Measurements from ENCODE around the gene C4orf51. TPM values are rescaled to one million over a fixed set of nuclear protein-coding genes. Genes with fewer than 3 reads are reported as not detected.

Gene C4orf51
- total and polyA plus RNA-seq, 8 donors = not detected

DNA sequence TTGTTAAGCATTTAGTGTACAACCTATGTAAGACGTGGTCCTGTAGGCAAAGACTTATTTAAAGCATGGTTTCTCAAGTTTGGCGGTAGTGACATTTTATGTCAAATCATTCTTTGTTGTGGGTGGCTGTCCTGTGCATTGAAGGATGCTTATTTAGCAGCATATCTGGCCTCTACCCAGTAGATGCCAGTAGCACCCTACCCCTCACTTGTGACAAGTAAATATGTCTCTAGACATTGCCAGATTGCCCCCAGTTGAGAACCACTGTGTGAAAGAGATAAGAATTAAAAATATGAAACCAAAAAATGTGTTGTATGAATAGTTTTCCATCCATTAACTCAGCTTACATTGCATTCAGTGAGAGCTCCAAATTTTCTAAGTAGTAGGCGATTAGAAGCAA lies 35.2 kb upstream of the C4orf51 start:
- 93 to 96% (median 95%) methylated on average over 3 of the region's 3 CpGs for WGBS, 5 donors
- intact Hi-C loops (cut with DNase I; ENCODE audit: low total_unique reads) = no loop called here
- H3K4me3 ChIP-seq = no peak overlapping the region

DNA sequence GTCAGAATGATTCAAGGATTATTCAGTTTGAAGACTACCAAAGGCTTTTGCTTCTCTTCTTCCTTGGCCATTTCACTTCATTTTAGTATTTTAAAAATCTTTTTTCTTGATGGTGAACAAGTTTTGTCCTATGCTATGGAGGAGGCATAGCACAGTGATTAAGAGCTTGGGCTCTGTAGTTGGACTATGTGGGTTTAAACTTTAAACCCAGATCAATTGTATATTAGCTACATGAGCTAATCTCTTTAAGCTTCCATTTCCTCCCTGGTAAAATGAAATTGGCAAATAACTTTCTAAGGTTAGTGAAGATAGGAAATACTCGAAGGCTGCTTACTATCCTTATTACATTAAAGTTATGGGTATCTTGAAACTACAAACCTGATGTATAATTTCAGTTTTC lies 23.8 kb upstream of the C4orf51 start:
- TF ChIP-seq POLR2AphosphoS5 (IDR thresholded peaks at IDR 0.05) (no peak), EP300 (IDR thresholded peaks at IDR 0.05) (no peak), POLR2A (IDR thresholded peaks at IDR 0.05) (no peak)
- TF ChIP-seq, protein P1, sequence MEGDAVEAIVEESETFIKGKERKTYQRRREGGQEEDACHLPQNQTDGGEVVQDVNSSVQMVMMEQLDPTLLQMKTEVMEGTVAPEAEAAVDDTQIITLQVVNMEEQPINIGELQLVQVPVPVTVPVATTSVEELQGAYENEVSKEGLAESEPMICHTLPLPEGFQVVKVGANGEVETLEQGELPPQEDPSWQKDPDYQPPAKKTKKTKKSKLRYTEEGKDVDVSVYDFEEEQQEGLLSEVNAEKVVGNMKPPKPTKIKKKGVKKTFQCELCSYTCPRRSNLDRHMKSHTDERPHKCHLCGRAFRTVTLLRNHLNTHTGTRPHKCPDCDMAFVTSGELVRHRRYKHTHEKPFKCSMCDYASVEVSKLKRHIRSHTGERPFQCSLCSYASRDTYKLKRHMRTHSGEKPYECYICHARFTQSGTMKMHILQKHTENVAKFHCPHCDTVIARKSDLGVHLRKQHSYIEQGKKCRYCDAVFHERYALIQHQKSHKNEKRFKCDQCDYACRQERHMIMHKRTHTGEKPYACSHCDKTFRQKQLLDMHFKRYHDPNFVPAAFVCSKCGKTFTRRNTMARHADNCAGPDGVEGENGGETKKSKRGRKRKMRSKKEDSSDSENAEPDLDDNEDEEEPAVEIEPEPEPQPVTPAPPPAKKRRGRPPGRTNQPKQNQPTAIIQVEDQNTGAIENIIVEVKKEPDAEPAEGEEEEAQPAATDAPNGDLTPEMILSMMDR (IDR thresholded peaks at IDR 0.05) = no peak
- Histone ChIP-seq H3K4me1 (no peaks in the 10 kb centered on the region), H3K9me3 (no peaks in the 10 kb centered on the region), H3K4me3 (no peak overlapping the region), H3K36me3 (peaks cover 15 to 68% (median 64%) of the 10 kb centered on the region in 4 donors), H3K27ac (no peak overlapping the region), H3K27me3 (no peaks in the 10 kb centered on the region)
- DNase-seq = no peak
- 75 to 90% (median 83%) methylated on average over 1 of the region's 1 CpG for WGBS, 5 donors
- intact Hi-C loops (cut with DNase I; ENCODE audit: low total_unique reads) = no loop called here

More for the DNA sequence above, 35.2 kb upstream of the C4orf51 start:
- Histone ChIP-seq H3K27me3 (no peaks in the 10 kb centered on the region), H3K36me3 (peaks cover 0 to 69% (median 37%) of the 10 kb centered on the region in 4 donors), H3K4me1 (no peaks in the 10 kb centered on the region), H3K9me3 (no peaks in the 10 kb centered on the region), H3K27ac (no peak overlapping the region)
- TF ChIP-seq POLR2AphosphoS5 (IDR thresholded peaks at IDR 0.05) = no peak
- TF ChIP-seq, protein P1 (IDR thresholded peaks at IDR 0.05) = no peak
- no peak for TF ChIP-seq EP300 (IDR thresholded peaks at IDR 0.05)
- no peak for TF ChIP-seq POLR2A (IDR thresholded peaks at IDR 0.05)
- no peak for DNase-seq

DNA sequence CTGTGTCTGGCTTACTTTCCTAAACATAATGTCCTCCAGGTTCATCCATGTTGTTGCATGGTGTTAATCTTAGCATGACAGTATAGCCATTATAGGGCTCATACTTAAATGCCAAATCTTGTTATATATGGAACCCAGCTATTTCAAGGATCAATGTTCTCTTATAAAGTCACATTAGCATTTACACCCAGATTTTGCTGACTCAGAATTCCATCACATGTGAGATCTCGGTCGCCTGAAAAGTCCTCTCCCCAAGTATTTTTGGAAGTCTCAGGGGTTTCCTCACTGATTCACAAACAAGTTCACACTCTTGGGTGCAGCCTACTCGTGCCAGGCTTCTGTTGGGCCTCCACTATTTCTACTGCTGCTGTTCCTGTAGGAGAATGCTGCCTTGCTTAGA lies 19.9 kb upstream of the C4orf51 start:
- Histone ChIP-seq H3K4me1 (no peaks in the 10 kb centered on the region), H3K27ac (no peak overlapping the region), H3K36me3 (peaks cover 5 to 41% (median 36%) of the 10 kb centered on the region in 4 donors), H3K27me3 (no peaks in the 10 kb centered on the region), H3K4me3 (no peak overlapping the region), H3K9me3 (no peaks in the 10 kb centered on the region)
- WGBS, 5 donors = 95 to 97% (median 95%) methylated on average over 3 of the region's 3 CpGs
- DNase-seq = no peak
- TF ChIP-seq EP300 (IDR thresholded peaks at IDR 0.05) (no peak), POLR2A (IDR thresholded peaks at IDR 0.05) (no peak)
- intact Hi-C loops (cut with DNase I; ENCODE audit: low total_unique reads) = no loop called here

DNA sequence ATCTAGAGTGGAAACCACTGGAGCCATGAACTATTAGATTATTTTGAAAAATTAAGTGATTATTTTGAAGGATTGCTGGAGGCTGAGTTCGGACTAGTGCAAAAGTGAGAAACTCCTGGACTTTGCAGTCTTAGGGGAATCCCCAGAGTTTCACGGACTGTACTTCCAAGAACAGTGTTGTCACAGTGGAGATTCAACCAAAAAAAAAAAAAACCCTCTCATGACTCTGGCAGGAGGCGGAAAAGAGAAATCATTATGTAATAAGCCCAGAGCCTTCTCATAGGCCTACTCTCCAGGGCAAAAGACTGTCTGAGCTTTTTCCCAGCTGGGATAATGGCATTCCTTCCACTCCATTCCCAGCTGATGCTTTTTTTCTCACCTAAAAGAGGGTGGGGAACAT lies 16.8 kb upstream of the C4orf51 start:
- WGBS, 5 donors = 76 to 84% (median 80%) methylated on average over 3 of the region's 3 CpGs
- no peaks in the 10 kb centered on the region for H3K4me1 ChIP-seq
- no peaks in the 10 kb centered on the region for H3K9me3 ChIP-seq
- TF ChIP-seq POLR2A (IDR thresholded peaks at IDR 0.05) (no peak), POLR2AphosphoS5 (IDR thresholded peaks at IDR 0.05) (no peak), EP300 (IDR thresholded peaks at IDR 0.05) (no peak)
- TF ChIP-seq, protein P1 (IDR thresholded peaks at IDR 0.05) = no peak
- H3K27me3 ChIP-seq = no peaks in the 10 kb centered on the region
- no peak overlapping the region for H3K4me3 ChIP-seq
- intact Hi-C loops (cut with DNase I; ENCODE audit: low total_unique reads) = no loop called here
- no peak for DNase-seq
- H3K36me3 ChIP-seq = peaks cover 0 to 13% (median 7%) of the 10 kb centered on the region in 4 donors
- H3K27ac ChIP-seq = no peak overlapping the region

GRCh38 chr4:145665773-145666172 lies 14.2 kb upstream of the C4orf51 start:
- no peak overlapping the region for H3K4me3 ChIP-seq
- WGBS, 5 donors = 57 to 97% (median 89%) methylated on average over 1 of the region's 1 CpG

More at GRCh38 chr4:145665773-145666172, 14.2 kb upstream of the C4orf51 start:
- no peaks in the 10 kb centered on the region for H3K4me1 ChIP-seq
- H3K9me3 ChIP-seq = no peaks in the 10 kb centered on the region
- TF ChIP-seq EP300 (IDR thresholded peaks at IDR 0.05) (no peak), POLR2A (IDR thresholded peaks at IDR 0.05) (no peak), POLR2AphosphoS5 (IDR thresholded peaks at IDR 0.05) (no peak)
- TF ChIP-seq, protein P1 (IDR thresholded peaks at IDR 0.05) = no peak
- no peaks in the 10 kb centered on the region for H3K27me3 ChIP-seq
- no peak overlapping the region for H3K27ac ChIP-seq
- peaks cover 0 to under 1% (median 0%) of the 10 kb centered on the region in 4 donors for H3K36me3 ChIP-seq
- intact Hi-C loops (cut with DNase I; ENCODE audit: low total_unique reads) = no loop called here
- no peak for DNase-seq
